SW 1271 (cell line): ENCODE results near the gene FZD2.
"Not testable (repeated sequence)": the region's sequence is repeated elsewhere in the genome, so short reads cannot be mapped to it uniquely, and the experiment has no call there.

Experiments
- DNase-seq, 2 experiments: peaks; one replicate each; lab custom pipeline; 2025; lab: John Stamatoyannopoulos, UW

Gene FZD2

DNA sequence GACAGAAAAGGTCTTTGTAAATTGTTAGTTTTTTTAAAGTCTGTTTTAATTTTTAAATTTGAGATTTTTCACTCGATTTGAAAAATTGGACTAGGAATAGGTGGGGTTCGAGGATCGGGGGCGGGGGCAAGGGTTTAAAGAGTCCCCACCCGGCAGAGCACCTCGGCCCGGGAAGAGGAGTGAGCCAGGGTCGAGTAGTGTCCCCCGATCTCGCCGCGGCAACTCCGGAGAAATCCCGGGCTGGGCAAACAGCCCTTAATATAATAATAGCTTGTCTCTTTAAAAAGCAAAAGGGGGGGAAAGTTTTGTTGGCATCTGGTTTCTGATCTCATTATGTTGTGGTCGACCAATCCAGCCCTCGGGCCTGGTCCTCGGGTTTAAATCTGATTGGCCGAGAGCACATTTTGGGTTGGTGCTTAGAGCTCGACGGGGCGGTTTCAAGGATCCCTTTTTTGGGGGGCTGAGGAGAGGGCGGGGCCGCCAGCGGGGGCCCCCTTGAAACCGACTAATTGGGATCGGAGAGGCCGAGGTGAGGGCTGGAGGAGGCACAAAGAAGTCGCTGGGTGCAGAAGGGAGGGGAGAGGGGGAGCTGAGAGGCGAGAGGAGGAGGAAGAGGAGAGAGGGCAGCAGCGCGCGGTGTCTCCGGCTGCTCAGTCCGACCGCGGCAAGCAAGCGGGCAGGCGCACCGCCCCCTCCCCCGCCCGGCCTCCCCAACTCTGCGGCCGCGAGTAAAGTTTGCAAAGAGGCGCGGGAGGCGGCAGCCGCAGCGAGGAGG lies at the start of gene FZD2:
Gene FZD2, plus strand, starts transcription at position 653 of the 775 bp plus-strand sequence. CDS start 205 bp downstream, outside the sequence.
- DNase-seq, result peak; percentile 88 to 96

DNA sequence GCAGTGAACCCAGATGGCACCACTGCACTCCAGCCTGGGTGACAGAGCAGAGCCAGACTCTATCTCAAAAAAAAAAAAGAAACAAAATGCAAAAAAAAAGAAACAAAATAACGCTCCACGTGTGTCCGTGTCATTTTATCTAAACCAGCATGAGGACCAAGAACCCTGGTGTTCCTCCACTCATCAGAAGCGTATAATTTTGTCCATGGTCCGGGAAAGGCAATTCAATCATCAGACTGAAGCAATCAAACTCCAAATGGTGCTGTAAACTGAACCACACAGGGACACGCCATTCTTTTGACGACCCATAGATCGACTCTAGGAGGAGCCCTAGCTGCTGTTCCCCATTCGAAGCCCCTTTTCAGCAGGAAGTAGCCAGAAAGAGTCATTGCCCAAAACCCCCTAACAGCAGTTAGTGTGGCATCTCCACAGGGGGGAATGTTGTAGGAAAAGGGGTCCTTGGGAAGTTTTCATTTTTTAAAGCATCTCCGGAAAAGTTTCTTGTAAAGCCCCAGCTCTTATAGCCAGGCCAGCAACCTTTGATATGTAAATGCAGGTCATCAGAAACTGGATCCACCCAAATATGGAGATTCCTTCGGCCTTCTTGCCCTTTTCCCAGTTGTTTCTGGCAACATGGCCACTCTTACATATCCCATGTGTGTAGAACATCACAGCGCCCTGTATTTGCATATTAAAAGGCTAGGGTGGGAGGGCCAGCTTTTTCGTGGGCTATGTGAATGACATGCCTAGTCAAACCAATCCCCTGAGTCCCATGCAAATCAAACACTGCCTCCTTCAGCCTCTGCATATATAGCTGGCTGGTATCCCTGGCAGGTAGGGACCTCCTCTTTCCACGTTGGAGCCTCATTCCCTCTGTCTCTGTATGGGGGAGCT lies 45.8 kb upstream of the FZD2 start:
- DNase-seq, result not testable (repeated sequence)

DNA sequence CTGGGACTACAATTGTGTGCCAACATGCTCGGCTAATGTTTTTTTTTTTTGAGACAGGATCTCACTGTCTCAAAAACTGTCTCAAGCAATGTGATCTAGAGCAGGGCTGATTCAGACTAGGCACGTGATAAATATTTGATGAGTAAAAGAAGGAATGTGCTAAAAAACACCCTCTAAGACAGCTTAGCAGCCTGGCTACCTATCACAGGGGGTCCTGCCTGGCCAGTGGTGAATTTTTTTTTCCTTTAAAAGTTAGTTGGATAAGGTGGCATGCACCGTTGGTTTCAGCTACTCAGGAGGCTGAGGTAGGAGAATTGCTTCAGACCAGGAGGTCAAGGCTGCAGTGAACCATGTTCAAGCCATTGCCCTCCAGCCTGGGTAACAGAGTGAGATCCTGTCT lies 39.3 kb upstream of the FZD2 start:
- DNase-seq, result no peak

DNA sequence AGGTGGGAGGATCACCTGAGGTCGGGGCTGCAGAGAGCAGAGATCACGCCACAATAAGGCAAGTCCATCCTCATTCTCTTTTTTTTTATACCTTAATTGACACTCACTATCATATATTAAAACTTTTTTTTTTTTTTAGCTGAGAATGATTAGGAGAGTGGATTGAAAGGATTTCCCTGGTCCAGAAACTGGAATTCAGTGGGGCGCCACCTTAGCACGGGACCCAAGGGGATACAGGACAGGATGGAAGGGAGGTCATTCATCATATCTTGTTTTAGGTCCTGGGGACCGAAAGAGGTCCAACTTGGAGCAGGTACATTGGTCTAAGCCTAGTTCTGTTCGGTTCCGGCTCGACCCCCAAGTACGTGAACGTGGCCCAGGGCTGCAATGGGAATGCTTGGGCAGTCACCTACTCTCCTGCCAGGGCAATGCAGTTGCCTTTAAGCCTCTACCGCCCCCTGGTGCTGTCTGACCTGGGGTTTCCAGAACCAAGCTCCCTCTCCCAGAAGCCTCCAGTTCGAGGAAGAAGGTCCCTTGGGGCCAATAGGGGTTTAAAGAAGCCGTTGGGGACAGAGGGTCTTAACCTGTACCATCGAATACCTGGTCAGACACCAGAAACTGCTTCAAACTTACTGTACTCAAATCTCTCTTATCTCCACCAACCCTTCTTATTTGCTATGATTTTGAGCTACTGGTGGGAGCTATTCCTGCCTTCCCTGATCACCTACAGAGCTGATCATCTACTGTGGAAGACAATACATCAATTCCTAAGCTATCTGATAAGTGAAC lies 34.2 kb upstream of the FZD2 start:
- DNase-seq, result peak in 1 of 2 experiments; percentile 36

DNA sequence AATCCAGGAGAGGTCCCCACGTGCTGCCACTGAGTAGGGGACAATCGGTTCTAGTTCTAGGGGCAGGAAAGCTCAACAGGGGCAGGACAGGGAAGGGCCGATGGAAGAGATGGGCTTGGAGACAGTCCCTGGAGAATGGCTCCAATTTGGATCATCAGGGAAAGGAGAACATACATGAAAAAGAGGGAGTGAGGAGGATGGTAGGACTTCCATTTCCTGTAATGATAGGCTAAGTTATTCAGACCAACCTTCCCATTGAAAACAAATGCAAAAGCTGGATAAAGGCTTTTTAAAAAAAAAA lies 33.7 kb upstream of the FZD2 start:
- no peak for DNase-seq

DNA sequence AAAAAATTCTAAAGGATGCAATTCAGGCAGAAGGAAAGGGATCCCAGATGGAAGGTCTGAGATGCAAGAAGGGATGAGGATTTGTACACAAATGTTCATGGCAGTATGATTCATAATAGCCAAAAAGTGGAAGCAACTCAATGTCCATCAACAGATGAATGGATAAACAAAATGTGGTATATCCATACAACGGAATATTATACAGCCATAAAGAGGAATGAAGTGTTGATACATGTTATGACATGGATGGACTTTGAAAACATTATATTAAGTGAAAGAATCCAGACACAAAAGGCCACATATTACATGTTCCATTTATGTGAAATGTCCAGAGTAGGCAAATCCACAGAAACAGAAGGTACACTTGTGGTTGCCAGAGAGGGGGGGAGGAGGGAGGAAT lies 30.2 kb upstream of the FZD2 start:
- no peak for DNase-seq

DNA sequence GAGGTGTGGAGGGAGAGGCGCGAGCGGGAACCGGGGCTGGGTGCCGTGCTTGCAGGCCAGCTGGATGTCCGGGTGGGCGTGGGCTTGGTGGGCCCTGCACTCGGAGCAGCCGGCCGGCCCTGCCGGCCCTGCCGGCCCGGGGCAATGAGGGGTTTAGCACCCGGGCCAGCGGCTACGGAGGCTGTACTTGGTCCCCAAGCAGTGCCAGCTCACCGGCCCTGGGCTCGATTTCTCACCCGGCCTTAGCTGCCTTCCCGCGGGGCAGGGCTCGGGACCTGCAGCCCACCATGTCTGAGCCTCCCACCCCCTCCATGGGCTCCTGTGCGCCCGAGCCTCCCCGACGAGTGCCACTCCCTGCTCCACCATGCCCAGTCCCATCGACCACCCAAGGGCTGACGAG lies 29.3 kb upstream of the FZD2 start:
- no peak for DNase-seq

DNA sequence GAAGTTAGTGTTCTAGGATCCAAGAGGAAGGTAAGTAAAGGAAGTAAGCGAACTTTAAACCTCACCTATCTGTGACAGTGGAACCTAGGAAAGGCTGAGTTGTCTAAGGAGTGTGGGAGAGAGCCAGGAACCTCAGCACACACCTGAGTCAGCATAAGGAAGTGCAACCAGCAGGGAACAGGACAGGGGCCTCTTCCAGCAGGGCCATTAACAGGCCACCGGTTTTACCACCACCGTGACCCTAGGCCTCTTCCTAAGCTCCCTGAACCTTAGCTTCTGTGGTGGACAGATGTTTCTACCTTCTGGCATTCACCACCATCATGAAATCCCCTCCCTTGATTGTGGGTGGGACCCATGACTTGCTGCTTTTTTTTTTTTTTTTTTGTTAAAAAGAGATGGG lies 27.4 kb upstream of the FZD2 start:
- DNase-seq, result no peak

DNA sequence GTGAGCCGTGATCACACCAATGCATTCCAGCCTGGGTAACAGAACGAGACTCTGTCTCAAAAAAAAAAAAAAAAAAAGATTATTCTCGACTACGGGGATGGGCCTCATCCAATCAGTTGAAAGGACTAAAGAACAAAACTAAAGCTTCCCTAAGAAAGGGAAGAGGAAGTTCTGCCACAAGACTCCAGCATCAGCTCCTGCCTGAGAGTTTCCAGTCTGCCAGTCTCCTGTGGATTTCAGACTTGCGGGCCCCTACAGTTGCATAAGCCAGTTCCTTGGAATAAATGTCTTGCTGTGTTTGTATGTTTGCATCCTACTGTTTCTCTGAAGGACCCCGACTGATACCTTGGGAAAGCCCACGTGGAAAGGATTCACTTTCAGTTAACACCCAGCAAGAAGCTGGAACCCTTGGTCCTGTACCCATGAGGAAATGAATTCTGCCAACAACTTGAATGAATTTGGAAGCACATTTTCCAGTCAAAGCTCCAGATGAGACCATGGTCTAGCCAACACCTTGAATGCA lies 26.3 kb upstream of the FZD2 start:
- no peak for DNase-seq

DNA sequence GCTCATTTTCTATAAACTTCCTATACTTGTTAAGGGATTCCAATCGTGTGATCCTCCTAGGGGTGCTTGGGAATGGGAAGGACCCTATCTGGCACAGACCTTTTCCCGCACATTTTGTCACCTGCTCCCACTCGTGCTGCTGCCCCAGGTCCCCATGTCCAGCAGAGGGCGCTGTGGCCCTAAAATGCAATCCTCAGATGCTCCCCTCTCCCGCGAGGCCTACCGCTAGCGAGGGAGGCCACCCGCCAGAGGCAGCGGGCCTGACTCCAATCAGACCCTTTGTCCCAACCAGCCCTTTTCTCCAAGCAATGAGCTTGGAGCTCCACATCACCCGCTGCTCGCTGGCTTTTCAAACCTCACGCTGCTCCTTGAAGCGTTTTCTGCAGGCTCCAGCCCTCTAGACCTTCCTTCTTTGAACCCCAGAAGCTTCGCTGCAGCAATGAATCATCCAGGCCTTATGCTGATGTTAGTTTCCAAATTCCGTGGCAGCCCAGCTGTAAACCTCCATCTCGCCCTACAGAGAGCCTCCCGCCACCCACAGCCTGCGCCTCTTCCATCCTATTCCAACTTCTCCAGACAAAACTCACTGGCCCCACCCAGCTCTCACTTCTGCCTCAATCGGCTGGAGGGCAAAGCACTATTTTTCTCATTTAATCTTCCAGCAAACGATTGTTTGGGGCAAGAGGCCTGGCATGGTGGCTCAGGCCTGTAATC lies 23.6 kb upstream of the FZD2 start:
- peak; percentile 44 to 69 for DNase-seq

DNA sequence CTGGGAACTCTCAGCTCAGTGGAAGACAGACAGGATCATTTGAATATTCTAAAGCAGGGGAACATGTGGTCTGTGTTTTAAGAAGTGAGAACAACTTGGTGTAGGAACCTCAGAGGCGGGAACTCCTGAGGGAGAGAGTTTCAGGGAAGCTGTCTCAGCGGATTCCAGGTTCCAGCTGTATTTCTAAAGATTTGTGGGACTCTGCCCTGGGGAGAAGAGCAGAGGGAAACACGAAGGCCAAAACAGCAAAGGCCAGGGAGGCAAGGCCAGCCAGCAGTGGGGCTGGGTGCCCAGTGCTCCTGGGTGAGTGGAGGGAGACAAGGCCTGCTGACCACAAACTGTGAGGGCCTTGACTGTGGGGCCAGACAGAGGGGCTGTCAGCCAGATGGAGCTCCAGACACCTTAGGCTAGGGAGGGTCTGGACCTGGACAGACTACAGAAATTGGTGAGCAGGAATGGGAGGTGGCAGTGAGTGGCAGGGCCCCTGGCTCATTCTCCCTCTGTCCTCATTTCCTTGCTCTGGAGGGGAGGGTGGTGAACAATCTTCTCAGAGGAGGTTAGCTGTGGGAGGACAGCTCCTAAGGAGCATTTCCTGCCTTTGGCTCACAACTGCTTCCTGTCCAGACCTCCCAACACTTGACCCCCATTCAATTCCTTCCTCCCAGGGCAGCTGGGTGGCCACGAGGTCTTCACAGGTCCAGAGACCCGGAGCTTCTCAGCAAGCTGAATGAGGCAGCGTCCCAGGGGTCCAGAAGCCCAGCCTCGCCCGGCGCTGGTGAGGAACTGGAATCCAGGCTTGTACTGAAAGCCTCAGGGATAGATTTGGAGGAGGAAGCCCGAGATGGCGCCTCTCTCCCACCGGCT lies 21.0 kb upstream of the FZD2 start:
- peak in 1 of 2 experiments; percentile 17 for DNase-seq

DNA sequence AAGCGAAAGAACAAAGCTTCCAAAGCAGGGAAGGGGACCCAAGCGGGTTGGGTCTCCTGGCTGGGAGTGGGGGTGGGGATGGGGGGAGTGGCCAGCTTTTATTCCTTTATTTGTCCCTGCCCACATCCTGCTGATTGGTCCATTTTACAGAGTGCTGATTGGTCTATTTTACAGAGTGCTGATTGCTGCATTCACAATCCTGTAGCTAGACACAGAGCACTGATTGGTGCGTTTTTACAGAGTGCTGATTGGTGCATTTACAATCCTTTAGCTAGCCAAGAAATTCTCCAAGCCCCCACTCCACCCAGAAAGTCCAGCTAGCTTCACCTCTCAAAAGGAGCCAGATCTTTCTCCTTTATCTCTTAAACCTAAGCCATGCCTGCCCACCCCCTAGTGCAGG lies 19.4 kb upstream of the FZD2 start:
- DNase-seq, result not testable (repeated sequence)

DNA sequence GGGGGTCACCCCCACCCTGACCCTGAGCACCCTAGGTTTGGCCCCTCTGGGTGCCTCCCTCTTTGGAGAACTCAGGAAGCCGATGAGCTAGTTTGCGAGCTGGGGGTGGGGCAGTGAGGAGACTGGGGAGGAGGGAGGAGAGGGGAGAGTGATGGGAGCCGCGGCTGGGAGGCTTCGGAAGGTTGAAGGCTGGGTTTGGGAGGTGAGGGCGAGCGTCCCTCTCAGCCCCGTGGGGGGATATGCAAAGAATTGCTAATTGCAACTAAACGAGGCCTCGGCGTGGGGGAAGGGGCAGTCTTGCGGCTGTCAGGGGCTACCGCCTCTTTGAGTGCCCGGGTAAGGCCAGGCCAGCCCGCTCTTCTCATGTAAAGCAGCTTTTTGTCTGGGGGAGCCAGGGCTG lies 17.6 kb upstream of the FZD2 start:
- no peak for DNase-seq

DNA sequence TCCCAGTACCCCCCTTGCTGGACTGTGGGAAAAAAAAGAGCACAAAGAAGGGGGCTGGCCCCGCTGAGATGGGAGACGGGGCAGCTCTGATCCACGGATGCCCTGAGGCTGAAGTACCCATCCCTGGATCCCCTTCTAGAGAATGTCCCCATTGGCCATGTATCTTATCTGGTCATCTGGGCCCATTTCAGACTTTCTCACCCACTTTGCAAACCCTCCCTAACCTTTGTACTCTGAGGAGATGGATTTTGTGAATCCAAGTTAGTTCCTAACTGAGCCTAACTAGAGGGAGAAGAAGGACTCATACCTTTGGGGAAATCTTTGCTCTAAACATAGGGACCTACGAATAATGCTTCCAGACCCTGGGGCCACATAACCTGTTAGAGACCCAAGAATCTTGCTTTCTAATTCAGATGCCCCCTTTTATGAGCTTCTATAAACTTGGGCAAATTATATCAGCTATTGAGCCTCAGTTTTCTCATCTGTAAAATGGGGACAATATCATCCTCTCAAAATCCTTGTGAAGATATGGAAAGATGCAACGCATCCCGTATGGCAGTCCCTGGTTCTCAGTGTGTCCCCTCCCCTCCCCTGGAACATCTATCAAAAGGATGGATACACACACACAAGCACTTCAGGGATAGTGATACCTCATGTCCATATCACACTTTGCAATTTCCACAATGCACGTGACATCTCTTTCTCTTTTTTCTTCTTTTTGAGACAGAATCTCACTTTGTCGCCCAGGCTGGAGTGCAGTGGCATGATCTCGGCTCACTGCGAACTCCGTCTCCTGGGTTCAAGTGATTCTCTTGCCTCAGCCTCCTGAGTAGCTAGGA lies 16.8 kb upstream of the FZD2 start:
- no peak for DNase-seq

DNA sequence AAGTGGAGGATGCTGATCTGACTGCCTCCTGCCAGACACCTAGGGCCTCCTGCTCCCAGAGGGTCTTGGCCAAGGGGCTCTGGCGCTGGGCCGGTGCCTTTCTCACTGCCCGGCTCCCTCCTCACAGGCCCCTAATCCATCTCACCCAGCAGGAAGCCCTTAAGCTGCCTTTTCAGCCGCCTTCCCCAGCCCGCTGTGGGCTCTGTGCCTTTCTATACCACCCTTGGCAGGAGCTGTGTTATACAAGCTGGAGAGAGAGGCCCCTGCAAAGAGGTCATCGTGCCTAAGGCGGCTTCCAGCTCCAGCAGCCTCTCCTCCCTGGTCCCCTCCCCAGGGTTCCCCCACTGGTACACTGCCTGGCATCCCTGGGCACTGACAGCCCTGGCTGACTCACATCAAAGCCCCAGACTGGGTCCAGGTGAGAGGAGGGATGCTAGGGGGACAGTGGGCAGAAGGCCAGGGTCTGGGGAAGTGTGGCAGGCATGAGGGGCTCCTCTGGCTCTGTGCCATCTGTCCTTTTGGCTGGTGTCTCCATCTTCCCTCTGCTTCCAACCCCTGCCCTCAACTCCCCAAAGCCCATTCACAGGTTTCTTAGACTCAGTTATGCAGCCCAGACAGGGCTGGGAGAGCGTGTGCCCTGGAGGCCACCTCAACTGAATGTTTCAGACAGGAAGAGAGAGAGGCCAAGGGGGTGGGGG lies 15.3 kb upstream of the FZD2 start:
- no peak for DNase-seq

DNA sequence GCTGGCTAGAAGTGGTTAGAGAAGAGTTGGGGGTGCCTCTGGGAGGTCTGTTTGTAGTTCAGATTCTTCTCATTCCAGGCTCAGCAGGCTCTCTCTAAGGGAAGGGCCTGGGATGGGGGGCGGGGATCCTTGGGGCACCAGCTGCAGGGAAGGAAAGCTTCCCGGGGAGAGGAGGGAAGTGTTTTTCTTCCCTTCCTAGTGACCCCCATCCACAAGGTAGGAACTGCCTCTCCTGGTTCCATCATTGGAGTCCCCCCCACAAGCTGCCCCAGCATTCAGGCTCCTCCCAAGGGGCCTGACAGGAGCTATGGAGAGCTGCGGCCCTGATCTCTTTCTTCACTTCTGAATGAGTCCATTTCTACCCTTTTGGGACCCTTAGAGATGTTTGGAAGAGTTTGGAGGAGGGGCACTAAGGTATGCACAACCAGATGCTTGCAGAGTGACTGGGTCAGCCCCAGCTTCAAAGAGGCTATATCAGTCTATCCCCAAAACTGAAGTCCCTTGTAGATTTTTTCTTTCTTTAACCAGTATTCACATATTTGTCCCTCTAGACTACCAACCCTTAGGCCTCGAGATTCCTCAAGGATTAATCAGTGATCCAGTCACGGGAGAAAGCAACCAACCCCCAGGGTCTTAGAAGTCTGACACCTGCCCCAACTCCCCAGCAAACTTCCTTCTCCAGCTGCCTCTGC lies 13.9 kb upstream of the FZD2 start:
- peak; percentile 82 to 92 for DNase-seq

DNA sequence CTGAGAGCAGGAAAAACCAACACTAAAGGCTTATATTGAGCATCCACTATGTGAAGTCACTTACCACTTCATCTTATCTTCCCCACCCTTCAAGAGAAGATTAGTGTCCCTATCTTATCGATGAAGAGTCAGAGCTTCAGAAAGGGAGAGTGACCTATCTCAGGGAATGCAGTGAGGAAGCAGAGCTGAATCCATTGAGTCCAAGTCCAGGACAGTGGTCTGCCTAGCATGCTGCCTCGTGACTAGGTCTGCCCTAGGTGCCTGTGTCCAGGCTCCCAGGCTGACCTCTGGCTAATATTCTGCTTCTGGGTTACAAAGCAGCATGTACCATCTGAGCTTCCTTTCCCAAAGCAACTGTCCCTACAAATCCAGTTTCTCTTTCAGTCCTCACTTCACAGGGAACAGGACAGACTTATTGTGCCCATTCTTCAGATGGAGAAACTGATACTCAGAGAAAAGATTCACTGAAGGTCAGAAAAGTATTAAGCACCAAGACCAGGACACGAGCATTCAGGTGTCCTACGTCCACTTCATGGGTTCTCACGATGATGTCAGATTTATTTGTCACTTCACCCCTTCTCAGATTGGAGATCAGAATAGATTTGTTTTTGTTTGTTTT lies 13.3 kb upstream of the FZD2 start:
- no peak for DNase-seq
